GM18520 (cell line): ENCODE results near the gene AAMP.

ENCODE experiments used
- ATAC-seq: cut with Tn5 transposase; IDR thresholded peaks from one replicate; pipeline ENCODE4 v1.9.1; 2021; ENCODE audit not compliant: unreplicated experiment

Gene AAMP

GRCh38 chr2:218228366-218229090 is 41.4 kb downstream of the AAMP start:
- ATAC-seq: no peak

GRCh38 chr2:218226903-218227302 is 43.0 kb downstream of the AAMP start:
- ATAC-seq: no peak

- no peak for ATAC-seq
These were observed 45.8 kb downstream of the AAMP start for GRCh38 chr2:218224186-218224585.

- no peak for ATAC-seq
These were observed 46.9 kb downstream of the AAMP start for GRCh38 chr2:218223046-218223445.

- ATAC-seq: no peak
These were observed 48.9 kb downstream of the AAMP start for GRCh38 chr2:218221000-218221399.

GRCh38 chr2:218219934-218220333 is 50.0 kb downstream of the AAMP start:
- no peak for ATAC-seq

GRCh38 chr2:218218268-218219185 is 51.4 kb downstream of the AAMP start:
- peak; percentile 45 for ATAC-seq

GRCh38 chr2:218217360-218218267 is 52.3 kb downstream of the AAMP start:
- ATAC-seq: no peak

- ATAC-seq: peak; percentile 54
These were observed 53.1 kb downstream of the AAMP start, which contains the start of gene ARPC2 for GRCh38 chr2:218216674-218217359. Gene ARPC2, plus strand, starts transcription at chr2:218217189. Its CDS starts 282 bp downstream, at chr2:218217471.

- ATAC-seq: no peak
These were observed 53.6 kb downstream of the AAMP start for GRCh38 chr2:218216336-218216673.
